ENCODE data around the gene RFLNA.

GRCh38 chr12:124344526-124344925, 49.6 kb downstream of the RFLNA start:
- no peak for TF ChIP-seq CTCF (IDR thresholded peaks at IDR 0.05)
- TF ChIP-seq POLR2AphosphoS5 (IDR thresholded peaks at IDR 0.05) = no peak
- no peak for TF ChIP-seq POLR2A (IDR thresholded peaks at IDR 0.05)
- no peak for TF ChIP-seq EP300 (IDR thresholded peaks at IDR 0.05)
